ENCODE data around the gene GUCD1.

The GUCD1 gene

DNA sequence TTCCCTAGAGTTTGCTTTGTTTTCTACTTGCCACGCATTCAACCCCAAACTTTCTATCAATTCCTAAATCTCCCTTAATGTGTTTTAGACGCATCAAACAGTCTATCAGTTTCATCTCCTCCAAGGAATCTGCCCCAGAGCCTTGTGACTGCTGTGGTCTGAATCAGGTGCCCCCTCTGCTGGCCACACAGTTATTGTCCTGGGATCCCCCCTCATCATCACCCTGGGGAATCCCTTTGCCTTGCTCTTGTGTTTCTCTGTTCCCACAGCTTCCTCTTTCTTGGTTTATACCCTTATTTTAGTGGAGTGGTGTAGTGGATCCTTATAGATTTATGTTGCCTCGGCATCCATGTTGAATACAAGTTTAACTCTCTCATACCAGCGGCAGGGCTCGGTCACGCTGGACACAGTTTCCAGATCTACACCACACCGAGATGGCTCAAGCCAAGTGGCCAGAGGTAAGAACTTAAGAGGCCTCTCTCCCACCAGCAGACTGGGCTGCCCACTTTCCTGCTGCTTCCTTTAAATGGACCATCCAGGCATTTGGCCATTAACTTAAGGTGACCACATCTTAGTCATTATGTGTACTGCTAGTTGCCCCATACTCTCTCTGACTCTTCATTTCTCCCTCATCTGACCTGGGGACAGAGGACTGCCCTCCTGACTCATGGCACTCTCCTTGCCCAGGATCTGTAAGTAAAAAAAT lies 51.6 kb downstream of the GUCD1 start:
- peak; percentile 84 for DNase-seq (ENCODE audit: low spot score)

DNA sequence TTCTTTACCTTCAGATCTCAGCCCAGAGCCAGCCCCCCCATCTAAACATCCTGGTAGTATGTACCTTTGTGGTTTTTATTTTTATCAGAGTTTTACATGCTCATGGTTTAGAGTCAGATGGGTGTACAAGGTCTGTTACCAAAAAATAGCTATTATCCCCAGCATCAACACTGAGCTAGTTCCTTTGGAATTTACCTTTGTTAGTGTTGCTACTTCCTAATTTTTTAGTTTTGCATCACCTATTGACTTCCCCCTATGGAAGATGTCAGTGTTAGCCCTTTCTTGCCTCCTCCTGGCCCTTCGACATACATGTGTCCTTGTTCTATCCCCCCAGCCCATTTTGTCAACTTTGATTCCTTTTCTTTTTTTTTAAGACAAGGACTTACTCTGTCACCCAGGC lies 52.4 kb downstream of the GUCD1 start:
- DNase-seq (ENCODE audit: low spot score): no peak

DNA sequence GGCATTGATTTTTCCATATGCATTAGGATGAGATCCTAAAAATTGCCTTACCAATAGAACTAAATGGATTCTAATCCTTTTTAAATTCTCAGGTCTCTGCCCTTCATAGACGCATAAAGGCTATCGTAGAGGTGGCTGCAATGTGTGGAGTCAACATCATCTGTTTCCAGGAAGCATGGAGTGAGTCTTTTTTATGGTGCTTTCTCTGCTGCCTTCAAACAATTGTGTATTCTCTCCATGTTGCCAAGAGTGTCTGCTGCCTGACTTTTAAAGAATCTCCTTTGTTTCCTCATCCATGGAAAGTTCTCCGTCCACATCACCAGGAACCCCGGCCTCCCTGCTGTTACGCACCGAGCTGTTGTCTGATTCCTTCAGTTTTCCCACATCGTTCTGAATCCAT lies 52.9 kb downstream of the GUCD1 start:
- DNase-seq (ENCODE audit: low spot score): no peak

DNA sequence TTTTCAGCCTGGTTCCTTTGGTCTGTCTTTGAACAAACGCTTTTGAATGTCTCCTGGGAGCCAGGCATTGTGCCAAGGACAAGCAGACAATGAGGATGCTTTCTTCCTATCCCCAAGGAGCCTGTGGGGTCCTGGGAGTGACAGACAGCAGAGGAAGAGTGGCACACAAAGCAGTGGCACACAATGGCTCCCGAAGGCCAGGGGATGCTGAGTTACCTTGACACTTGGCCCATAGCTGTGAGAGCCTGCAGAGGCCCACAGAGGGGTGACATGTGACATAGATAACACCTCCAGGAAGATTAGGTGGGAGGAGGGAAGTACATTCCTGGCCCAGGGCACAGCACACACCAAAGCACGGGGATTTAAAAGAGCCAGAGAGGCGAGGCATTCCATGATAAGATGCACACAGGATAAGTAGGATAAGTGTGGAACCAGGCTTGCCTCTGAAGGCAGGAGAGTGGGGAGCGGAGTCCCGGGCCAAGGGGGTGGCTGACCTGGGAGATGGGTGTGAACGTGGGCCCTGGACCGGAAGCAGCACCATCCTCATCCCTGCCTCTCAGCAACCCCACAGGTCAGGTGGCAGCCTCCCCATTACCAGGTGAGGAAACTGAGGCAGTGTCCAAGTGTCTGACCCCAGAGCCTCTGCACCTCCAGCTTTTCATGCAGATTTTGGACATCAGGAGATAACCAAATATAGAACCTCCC lies 53.5 kb downstream of the GUCD1 start:
- DNase-seq (ENCODE audit: low spot score): no peak

DNA sequence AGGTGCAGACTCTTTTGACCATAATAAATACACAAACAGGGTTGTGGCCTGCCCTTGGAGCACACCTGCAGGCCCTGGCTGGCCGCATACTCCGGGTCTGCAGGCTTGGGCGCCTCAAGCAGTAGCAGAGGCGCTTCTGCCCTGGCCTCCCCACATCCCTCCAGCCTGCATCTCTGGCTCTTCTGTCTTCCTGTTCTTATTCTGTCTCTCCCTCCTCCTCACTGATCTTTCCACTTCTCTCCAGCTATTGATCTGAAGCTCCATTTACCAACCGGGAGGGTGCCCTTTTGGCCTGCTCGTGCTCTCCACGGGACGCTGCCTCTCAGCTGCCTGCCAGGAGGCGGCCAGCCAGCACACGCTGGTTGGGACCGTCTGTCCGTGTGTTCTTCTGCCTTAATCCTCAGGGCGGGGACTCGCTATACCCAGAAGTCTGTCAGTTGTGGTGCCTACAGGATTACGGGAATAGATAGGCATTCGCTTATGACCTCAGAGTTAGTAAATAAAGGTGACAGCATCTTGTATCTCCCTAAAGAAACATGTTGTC lies 54.6 kb downstream of the GUCD1 start:
- DNase-seq (ENCODE audit: low spot score): no peak

DNA sequence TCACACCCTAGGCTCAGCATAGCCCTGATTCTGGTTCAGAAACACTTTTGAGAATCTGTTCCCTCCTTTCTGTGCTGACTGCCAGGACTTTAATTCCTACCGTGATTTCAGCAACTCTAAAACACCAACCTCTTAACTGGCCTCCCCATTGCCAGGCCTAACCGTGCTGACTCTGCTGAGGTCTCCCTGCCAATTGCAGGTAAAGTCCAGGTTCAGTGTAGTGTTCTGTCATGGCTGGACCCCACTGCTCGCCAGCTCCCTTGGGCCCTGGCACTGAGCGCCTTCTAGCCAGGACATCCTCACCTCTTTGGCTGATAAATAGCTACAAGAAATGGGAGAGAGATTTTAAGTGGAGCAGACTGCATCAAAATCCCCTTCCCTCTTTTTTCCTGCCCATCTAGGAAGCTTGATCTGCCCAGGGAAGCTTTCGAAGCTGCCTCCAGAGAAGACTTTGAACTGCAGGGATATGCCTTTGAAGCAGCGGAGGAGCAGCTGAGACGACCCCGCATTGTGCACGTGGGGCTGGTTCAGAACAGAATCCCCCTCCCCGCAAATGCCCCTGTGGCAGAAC lies 55.1 kb downstream of the GUCD1 start:
- DNase-seq (ENCODE audit: low spot score): no peak

DNA sequence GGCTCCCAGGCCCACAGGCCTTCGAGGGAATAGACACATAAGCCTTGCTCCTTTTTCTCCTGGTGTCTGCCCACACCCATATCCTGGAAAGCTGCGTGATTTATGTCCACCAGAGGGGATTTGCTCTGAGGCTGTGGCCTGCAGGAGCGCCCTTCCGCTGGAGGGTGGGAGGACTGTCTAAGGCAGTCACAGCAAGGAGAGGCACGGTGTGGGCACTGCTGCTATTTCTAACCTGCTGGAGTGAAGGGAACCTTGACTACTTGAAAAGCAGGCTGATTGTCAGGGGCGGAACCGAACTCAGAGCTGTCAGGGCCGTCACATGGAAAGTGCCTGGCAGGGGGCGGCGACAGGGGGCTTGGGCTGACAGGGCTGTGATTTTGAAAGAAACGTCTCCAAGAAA lies 56.1 kb downstream of the GUCD1 start:
- DNase-seq (ENCODE audit: low spot score): no peak

DNA sequence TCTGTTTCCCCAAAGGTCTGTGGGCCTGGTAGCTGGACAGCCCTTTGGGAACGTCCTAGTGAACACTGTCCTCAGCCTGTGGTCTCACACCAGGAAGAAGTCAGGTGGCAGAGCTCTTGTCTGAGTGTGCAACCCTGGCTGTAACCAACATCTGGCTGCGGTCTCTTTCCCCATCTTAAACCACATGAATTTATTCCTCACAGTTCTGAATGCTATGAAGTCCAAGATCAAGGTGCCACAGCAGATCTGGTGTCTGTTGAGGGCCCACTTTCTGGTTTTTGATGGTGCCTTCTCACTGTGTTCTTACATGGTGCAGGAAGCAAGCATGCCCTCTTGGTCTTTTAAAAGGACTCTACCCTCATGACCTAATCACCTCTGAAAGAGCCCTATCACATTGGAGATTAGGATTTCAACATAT lies 57.1 kb downstream of the GUCD1 start:
- no peak for DNase-seq (ENCODE audit: low spot score)

DNA sequence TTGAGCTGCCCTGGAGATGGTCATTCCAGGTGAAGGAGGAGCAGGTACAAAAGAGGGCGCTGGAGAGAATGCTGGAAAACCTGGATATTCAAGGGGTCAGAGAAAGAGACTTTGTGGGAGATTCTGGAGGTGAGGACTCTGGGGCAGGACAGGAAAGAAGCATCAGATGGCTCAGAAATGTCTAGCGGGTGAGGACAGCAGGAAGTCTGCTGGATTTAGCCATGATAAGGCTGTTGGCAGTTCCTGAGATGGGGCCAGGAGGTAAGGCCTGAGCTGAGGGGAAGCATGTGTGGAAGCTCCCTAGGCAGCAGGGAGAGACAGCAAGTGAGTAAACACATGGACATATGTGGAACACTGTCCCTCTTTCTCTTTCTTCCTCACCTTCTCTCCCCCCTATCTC lies 58.3 kb downstream of the GUCD1 start:
- DNase-seq (ENCODE audit: low spot score): no peak

DNA sequence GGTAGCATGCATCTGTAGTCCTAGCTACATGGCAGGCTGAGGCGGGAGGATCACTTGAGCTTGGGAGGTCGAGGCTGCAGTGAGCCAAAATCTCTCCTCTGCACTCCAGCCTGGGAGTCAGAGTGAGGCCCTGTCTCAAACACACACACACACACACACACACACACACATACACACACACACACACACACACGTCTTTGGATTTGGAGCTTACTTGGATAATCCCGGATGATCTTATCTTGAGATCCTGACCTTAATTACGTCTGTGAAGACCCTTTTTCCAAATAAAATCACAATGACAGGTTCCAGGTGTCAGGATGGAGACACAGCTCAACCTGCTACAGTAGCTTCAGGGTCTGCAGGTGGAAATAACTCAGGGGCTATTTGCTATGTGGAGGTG lies 58.7 kb downstream of the GUCD1 start:
- DNase-seq (ENCODE audit: low spot score): no peak

DNA sequence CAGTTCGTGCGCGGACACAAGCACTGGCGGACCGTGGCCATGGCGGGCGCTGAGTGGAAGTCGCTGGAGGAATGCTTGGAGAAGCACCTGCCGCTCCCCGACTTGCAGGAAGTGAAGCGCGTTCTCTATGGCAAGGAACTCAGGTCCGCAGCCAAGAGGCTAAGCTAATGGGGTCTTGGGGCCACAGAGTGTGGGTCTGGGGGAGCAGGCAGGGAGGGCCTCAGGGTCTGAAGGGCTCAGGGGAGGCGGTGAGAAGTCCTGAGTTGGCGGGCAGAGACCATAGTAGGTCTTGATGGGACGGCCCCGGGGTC lies 59.6 kb downstream of the GUCD1 start:
- DNase-seq (ENCODE audit: low spot score): no peak

DNA sequence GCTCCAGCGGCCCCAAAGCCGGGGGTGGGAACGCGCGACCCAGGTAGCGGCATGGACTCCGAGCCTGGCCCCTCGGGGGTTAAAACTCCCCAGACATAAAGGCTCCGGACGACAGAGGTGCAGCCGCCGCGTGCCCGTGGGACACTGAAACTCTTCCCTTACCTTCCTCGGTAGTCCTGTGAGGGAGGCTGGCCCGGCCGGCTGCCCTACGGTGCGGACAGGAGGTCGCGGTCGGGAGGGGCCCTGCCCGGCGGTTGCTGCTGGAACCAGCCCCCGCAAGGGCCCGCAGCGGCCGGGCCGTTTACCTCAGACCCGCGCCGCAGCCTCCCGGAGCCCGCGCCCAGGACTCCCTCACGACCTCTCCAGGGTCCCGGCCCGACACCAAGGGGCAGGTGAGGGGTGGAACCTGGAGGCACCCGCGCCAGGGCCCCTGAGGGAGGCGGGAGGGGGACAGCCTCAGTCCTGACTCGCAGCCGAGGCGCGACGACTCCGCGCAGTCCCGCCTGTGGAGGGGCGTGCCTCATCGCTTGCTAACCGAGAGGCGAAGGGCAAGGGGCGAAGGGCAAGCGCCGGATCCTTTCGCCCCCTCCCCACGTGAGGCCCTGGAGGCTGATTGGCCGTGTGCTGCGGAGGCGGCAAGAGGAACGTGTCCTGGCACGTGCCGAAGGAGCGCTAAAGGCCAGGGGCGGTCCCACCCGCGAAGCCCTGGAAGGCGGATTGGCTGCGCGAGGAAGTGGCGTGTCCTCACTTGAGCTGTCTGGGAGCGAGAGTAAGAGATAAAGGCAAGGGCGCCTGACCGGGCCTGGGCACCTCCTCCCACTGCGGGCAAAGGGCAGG lies 60.2 kb downstream of the GUCD1 start, which contains the start of gene UPB1:
TSS of gene UPB1 (plus strand) at position 805 of the 837 bp plus-strand sequence. CDS start 72 bp downstream, outside the sequence.
- no peak for DNase-seq (ENCODE audit: low spot score)

DNA sequence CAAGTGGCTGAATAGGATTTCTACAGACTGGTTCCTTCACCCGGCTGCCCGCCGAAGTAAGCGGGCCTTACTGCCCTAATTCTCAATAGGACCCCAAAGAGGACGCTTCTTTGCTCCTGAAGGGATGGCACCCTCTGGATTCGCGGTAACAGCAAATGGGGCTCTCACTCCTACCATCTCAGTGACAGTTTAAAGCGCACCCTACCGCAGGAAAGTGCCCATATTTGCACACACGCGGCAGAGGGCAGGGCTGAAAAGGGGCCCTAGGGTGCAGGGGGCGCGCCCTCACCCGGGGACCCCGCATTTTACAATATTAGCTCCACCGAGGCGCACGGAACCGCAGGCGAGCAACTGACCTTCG lies 60.8 kb downstream of the GUCD1 start:
- no peak for DNase-seq (ENCODE audit: low spot score)

DNA sequence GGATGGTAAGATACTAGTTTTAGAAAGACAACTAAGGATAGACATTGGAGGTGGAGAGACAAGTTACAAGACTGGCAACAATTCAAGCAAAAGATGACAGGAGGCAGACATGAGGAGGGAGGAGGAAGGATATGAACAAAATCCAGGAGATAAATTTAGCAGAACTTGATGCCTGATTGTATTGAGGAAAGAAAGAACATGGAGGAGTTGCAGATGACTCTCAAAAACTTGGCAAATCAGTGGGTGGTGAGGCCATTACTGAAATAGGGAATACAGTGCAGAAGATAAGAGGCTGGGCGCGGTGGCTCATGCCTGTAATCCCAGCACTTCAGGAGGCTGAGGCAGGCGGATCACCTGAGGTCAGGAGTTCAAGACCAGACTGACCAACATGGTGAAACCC lies 62.5 kb downstream of the GUCD1 start:
- DNase-seq (ENCODE audit: low spot score): no peak

Data from hepatic stellate cell (primary cell).